CD4-positive, CD25-positive, alpha-beta regulatory T cell (primary cell): ENCODE measurements around the gene KCNJ16. TPM values are rescaled to one million over a fixed set of nuclear protein-coding genes. Genes with fewer than 3 reads are reported as not detected.

Experiments
- ATAC-seq, 2 donors: fragments of 150-1000 bp; cut with Tn5 transposase; one replicate each; pipeline ENCODE4 v1.10.0; 2021; ENCODE audit warnings: low read depth in 2 of 2, moderate number of reproducible peaks in 2 of 2, moderate library complexity in 1 of 2
- DNase-seq, 3 donors: peaks; one replicate each; pipeline versions ENCODE4 v3.0.0 to v3.0.0-alpha.2; 2012 to 2022; ENCODE audit warnings: mixed read lengths in 1 of 3
- H3K27ac ChIP-seq: one replicate; pipeline ENCODE4 v1.7.0; 2013; ENCODE audit warnings: mild to moderate bottlenecking, low read length; ENCODE audit not compliant: insufficient read depth, poor library complexity, severe bottlenecking
- H3K27me3 ChIP-seq: one replicate; pipeline ENCODE4 v1.7.0; 2013; ENCODE audit warnings: low read length; ENCODE audit not compliant: control insufficient read depth, insufficient read depth
- H3K36me3 ChIP-seq: one replicate; pipeline ENCODE4 v1.7.0; 2013; ENCODE audit warnings: mild to moderate bottlenecking, low read length, moderate library complexity; ENCODE audit not compliant: control insufficient read depth, insufficient read depth
- H3K4me1 ChIP-seq: 2 replicates; pipeline ENCODE4 v1.7.0; 2013; ENCODE audit warnings: mild to moderate bottlenecking, low read length; ENCODE audit not compliant: insufficient read depth, control insufficient read depth, poor library complexity, severe bottlenecking
- H3K4me3 ChIP-seq: one replicate; pipeline ENCODE4 v1.7.0; 2013; ENCODE audit warnings: low read depth, mild to moderate bottlenecking, low read length, moderate library complexity
- H3K9me3 ChIP-seq, 2 experiments: 1 replicate in 1 of 2; 2 replicates in 1 of 2; pipeline ENCODE4 v1.7.0; 2013; ENCODE audit warnings: low read length in 2 of 2, mild to moderate bottlenecking in 1 of 2, moderate library complexity in 1 of 2; ENCODE audit not compliant: control insufficient read depth in 2 of 2
- H3K27ac Mint-ChIP-seq, 3 donors: one replicate each; pipeline ENCODE4 v1.8.0; 2020 to 2022; ENCODE audit warnings: mild to moderate bottlenecking in 3 of 3, mixed read lengths in 3 of 3, moderate library complexity in 2 of 3
- H3K27me3 Mint-ChIP-seq: one replicate; pipeline ENCODE4 v1.8.0; 2022; ENCODE audit warnings: mild to moderate bottlenecking, mixed read lengths
- H3K36me3 Mint-ChIP-seq: one replicate; pipeline ENCODE4 v1.8.0; 2020; ENCODE audit warnings: mixed read lengths
- H3K4me1 Mint-ChIP-seq, 4 donors: one replicate each; pipeline ENCODE4 v1.8.0; 2020 to 2022; ENCODE audit warnings: mixed read lengths in 4 of 4, mild to moderate bottlenecking in 1 of 4
- H3K4me3 Mint-ChIP-seq, 4 donors: one replicate each; pipeline ENCODE4 v1.8.0; 2020 to 2022; ENCODE audit warnings: mild to moderate bottlenecking in 4 of 4, mixed read lengths in 4 of 4, moderate library complexity in 3 of 4
- H3K9me3 Mint-ChIP-seq, 7 donors: one replicate each; pipeline ENCODE4 v1.8.0; 2020 to 2022; ENCODE audit warnings: mixed read lengths in 7 of 7, mild to moderate bottlenecking in 3 of 7, moderate library complexity in 2 of 7
- polyA plus RNA-seq, 4 donors: library from polyadenylated mRNA; unstranded; fragments of 300-500 nt; fragmentation: Illumina TruSeq; gene quantifications; one replicate each; pipeline ENCODE4 v1.2.3, GENCODE V29; 2021
- total RNA-seq: library from RNA; stranded (reverse); gene quantifications from one replicate; pipeline ENCODE4 v1.2.3, GENCODE V29; 2022

Gene KCNJ16
- total and polyA plus RNA-seq, 5 donors from 2014 or later: not detected

GRCh38 chr17:70134042-70134441 is 59.0 kb downstream of the KCNJ16 start:
- Mint-ChIP-seq H3K27me3 (no peaks in the 10 kb centered on the region), H3K36me3 (no peaks in the 10 kb centered on the region), H3K4me1 (peaks cover 4 to 13% (median 8%) of the 10 kb centered on the region in 4 donors), H3K9me3 (peaks cover 0 to 8% (median 2%) of the 10 kb centered on the region in 7 donors), H3K27ac (no peak overlapping the region), H3K4me3 (no peak overlapping the region)
- DNase-seq (no peak), ATAC-seq (no peak)
- H3K9me3 ChIP-seq: no peaks in the 10 kb centered on the region
- H3K4me3 ChIP-seq: no peak overlapping the region
- H3K4me1 ChIP-seq: no peaks in the 10 kb centered on the region
- H3K27ac ChIP-seq: no peak overlapping the region
- no peaks in the 10 kb centered on the region for H3K27me3 ChIP-seq
- no peaks in the 10 kb centered on the region for H3K36me3 ChIP-seq

- Mint-ChIP-seq H3K36me3 (no peaks in the 10 kb centered on the region), H3K9me3 (peaks cover 0 to 8% (median 2%) of the 10 kb centered on the region in 7 donors), H3K4me1 (peaks cover 4 to 13% (median 8%) of the 10 kb centered on the region in 4 donors), H3K27ac (no peak overlapping the region), H3K4me3 (peak overlapping the region in 1 of 4 donors; percentile 69), H3K27me3 (no peaks in the 10 kb centered on the region)
- Histone ChIP-seq H3K27me3 (no peaks in the 10 kb centered on the region), H3K9me3 (no peaks in the 10 kb centered on the region), H3K4me1 (no peaks in the 10 kb centered on the region), H3K4me3 (no peak overlapping the region), H3K36me3 (no peaks in the 10 kb centered on the region), H3K27ac (no peak overlapping the region)
- DNase-seq: no peak
- ATAC-seq: no peak
These were observed 59.8 kb downstream of the KCNJ16 start for GRCh38 chr17:70134777-70135176.

- no peak for DNase-seq
- no peak overlapping the region for H3K4me3 ChIP-seq
- Mint-ChIP-seq H3K4me3 (no peak overlapping the region), H3K27ac (no peak overlapping the region), H3K36me3 (no peaks in the 10 kb centered on the region), H3K4me1 (peaks cover 4 to 13% (median 8%) of the 10 kb centered on the region in 4 donors), H3K9me3 (peaks cover 0 to 7% (median 2%) of the 10 kb centered on the region in 7 donors), H3K27me3 (no peaks in the 10 kb centered on the region)
- H3K27ac ChIP-seq: no peak overlapping the region
- H3K27me3 ChIP-seq: no peaks in the 10 kb centered on the region
- ATAC-seq: no peak
- H3K4me1 ChIP-seq: no peaks in the 10 kb centered on the region
- no peaks in the 10 kb centered on the region for H3K9me3 ChIP-seq
- H3K36me3 ChIP-seq: no peaks in the 10 kb centered on the region
These were observed 61.1 kb downstream of the KCNJ16 start for GRCh38 chr17:70136131-70136530.

GRCh38 chr17:70137451-70138230 is 62.6 kb downstream of the KCNJ16 start:
- Histone ChIP-seq H3K4me1 (no peaks in the 10 kb centered on the region), H3K9me3 (no peaks in the 10 kb centered on the region), H3K27ac (no peak overlapping the region), H3K4me3 (peak overlapping the region; percentile 51), H3K27me3 (no peaks in the 10 kb centered on the region), H3K36me3 (no peaks in the 10 kb centered on the region)
- ATAC-seq (no peak), DNase-seq (peak in 1 of 3 donors; percentile 69)
- peaks cover 0 to 2% (median 0%) of the 10 kb centered on the region in 7 donors for H3K9me3 Mint-ChIP-seq
- H3K27me3 Mint-ChIP-seq: peaks cover 5% of the 10 kb centered on the region
- H3K4me3 Mint-ChIP-seq: peak overlapping the region in 2 of 4 donors; percentile 71 to 80
- H3K4me1 Mint-ChIP-seq: peaks cover 4 to 13% (median 8%) of the 10 kb centered on the region in 4 donors
- H3K27ac Mint-ChIP-seq: peak overlapping the region in 2 of 3 donors; percentile 40 to 81
- no peaks in the 10 kb centered on the region for H3K36me3 Mint-ChIP-seq

DNA sequence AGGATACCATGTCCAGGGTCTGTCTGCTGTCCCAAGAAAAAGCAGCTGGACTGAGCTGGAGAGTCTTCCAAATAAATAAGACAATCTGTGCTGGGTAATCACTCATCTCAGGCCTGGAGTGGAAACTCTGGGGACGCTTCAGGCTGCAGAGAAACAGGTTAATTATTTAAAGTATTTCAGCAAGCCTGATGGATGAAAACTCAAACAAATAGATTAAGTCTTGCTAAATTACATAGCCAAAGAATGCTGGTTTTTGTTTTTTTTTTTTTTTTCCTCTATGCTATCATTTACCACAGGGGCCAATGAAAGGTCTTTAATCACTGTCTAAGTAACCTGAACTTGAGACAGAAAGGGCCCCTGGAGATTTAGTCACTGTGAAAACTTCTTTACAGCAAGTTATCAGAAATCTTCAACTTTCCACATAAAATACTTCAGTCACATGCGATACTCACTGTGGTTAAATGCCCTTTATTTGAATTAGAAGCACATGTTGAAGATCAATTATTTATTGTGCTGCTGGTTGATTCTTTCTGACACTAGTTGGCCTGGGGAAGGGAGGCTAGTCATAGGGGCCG is 63.4 kb downstream of the KCNJ16 start:
- no peak for DNase-seq
- Mint-ChIP-seq H3K27me3 (peaks cover 5% of the 10 kb centered on the region), H3K27ac (no peak overlapping the region), H3K4me3 (no peak overlapping the region), H3K4me1 (peaks cover 4 to 13% (median 8%) of the 10 kb centered on the region in 4 donors), H3K36me3 (no peaks in the 10 kb centered on the region), H3K9me3 (peaks cover 0 to 2% (median 0%) of the 10 kb centered on the region in 7 donors)
- H3K27me3 ChIP-seq: no peaks in the 10 kb centered on the region
- H3K9me3 ChIP-seq: no peaks in the 10 kb centered on the region
- H3K36me3 ChIP-seq: no peaks in the 10 kb centered on the region
- ATAC-seq: no peak
- no peaks in the 10 kb centered on the region for H3K4me1 ChIP-seq
- H3K4me3 ChIP-seq: no peak overlapping the region
- no peak overlapping the region for H3K27ac ChIP-seq

DNA sequence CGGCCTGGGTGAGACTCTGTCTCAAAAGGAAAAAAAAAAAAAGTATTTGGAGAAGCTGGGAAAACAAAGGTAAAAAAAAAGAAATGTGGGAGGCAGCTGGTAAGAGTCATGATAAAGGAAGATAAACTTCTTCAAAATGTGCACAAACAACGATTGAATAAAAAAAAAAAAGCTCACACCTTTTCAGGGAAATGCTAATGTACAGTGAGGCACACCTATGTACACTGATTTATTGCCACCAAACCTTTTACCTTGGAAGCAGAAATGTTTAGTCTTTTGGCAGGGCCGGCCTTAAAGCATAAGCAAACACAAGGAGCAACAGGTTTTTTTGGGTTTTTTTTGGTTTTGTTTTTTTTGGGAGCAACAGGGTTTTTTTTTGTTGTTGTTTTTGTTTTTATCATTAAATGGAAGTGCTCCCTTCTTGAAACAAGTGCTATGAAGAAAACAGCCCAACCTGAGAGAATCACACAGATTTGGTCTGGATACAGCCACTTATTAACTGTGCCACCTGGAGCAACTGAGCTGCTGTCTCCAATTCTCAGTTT is 64.5 kb downstream of the KCNJ16 start:
- no peak overlapping the region for H3K4me3 Mint-ChIP-seq
- no peaks in the 10 kb centered on the region for H3K27me3 ChIP-seq
- H3K27ac Mint-ChIP-seq: peak overlapping the region in 1 of 3 donors; percentile 14
- ATAC-seq: no peak
- H3K27me3 Mint-ChIP-seq: peaks cover 5% of the 10 kb centered on the region
- H3K36me3 Mint-ChIP-seq: no peaks in the 10 kb centered on the region
- H3K9me3 Mint-ChIP-seq: peaks cover 0 to 2% (median 0%) of the 10 kb centered on the region in 7 donors
- H3K36me3 ChIP-seq: no peaks in the 10 kb centered on the region
- H3K4me3 ChIP-seq: no peak overlapping the region
- H3K4me1 ChIP-seq: no peaks in the 10 kb centered on the region
- H3K4me1 Mint-ChIP-seq: peaks cover 4 to 13% (median 8%) of the 10 kb centered on the region in 4 donors
- H3K27ac ChIP-seq: no peak overlapping the region
- no peak for DNase-seq
- no peaks in the 10 kb centered on the region for H3K9me3 ChIP-seq

DNA sequence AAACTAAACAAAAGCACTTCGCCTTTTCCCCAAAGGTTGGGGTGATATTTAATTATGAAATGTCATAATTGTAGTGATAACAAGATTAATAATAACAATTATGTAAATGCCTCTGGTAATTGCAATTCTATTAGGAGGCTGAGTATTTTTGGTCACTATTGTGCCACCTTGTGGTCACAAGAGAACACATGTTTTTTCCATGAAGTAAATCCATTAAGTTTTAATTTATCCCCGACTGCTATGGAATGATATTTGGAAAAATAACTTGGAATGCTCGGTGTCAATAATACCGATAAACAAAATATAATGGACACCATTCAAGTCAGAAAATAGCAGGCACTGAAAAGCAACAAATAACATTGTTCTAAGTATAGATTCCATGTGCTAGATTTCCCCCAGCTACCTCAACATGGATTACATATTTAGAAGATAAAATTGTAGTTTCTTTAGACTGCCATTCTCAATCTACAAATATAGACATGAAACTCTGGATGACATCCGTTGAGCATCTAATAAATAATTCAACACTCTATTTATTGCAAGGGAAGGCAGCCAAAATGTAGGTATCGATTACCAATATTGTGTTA is 69.3 kb downstream of the KCNJ16 start:
- Histone ChIP-seq H3K9me3 (no peaks in the 10 kb centered on the region), H3K27me3 (no peaks in the 10 kb centered on the region), H3K27ac (no peak overlapping the region), H3K36me3 (no peaks in the 10 kb centered on the region), H3K4me3 (no peak overlapping the region), H3K4me1 (no peaks in the 10 kb centered on the region)
- Mint-ChIP-seq H3K9me3 (peaks cover 0 to 5% (median 0%) of the 10 kb centered on the region in 7 donors), H3K4me3 (no peak overlapping the region), H3K36me3 (no peaks in the 10 kb centered on the region), H3K27ac (no peak overlapping the region), H3K4me1 (no peaks in the 10 kb centered on the region), H3K27me3 (peaks cover 5% of the 10 kb centered on the region)
- DNase-seq: peak in 1 of 3 donors; percentile 19
- no peak for ATAC-seq
